G401.6 (cell line): ENCODE data around the gene RAD23A.
"Not testable (repeated sequence)": the region's sequence is repeated elsewhere in the genome, so short reads cannot be mapped to it uniquely, and the experiment has no call there.

ENCODE experiments used
- FAIRE-seq: peaks from 2 replicates; lab custom pipeline; 2012; peaks lifted over from hg19 to GRCh38; lab: Jason Lieb, UNC

The RAD23A gene

GRCh38 chr19:12945479-12946091 is at the start of gene RAD23A:
RAD23A (plus strand) TSS chr19:12945862; CDS start chr19:12945949, 87 bp downstream.
- peak; percentile 96 for FAIRE-seq

GRCh38 chr19:12896460-12896859 is 49.2 kb upstream of the RAD23A start:
- no peak for FAIRE-seq

GRCh38 chr19:12899891-12900518 is 45.7 kb upstream of the RAD23A start:
- no peak for FAIRE-seq

- no peak for FAIRE-seq
Observed at GRCh38 chr19:12907166-12907565, 38.5 kb upstream of the RAD23A start.

GRCh38 chr19:12912571-12912970 is 33.1 kb upstream of the RAD23A start:
- FAIRE-seq: no peak

GRCh38 chr19:12913011-12913561 is 32.6 kb upstream of the RAD23A start:
- FAIRE-seq: no peak

- FAIRE-seq: no peak
Observed at GRCh38 chr19:12913851-12914690, 31.6 kb upstream of the RAD23A start.

- FAIRE-seq: not testable (repeated sequence)
Observed at GRCh38 chr19:12915860-12916259, 29.8 kb upstream of the RAD23A start.

GRCh38 chr19:12918253-12918652 is 27.4 kb upstream of the RAD23A start:
- FAIRE-seq: no peak

GRCh38 chr19:12921047-12921446 is 24.6 kb upstream of the RAD23A start:
- no peak for FAIRE-seq

GRCh38 chr19:12922959-12923358 is 22.7 kb upstream of the RAD23A start:
- FAIRE-seq: no peak

- no peak for FAIRE-seq
Observed at GRCh38 chr19:12924621-12925310, 20.9 kb upstream of the RAD23A start.

GRCh38 chr19:12930002-12930645 is 15.5 kb upstream of the RAD23A start:
- no peak for FAIRE-seq

- no peak for FAIRE-seq
Observed at GRCh38 chr19:12932392-12933286, 13.0 kb upstream of the RAD23A start.

GRCh38 chr19:12933287-12934072 is 12.2 kb upstream of the RAD23A start, which contains the start of gene FARSA:
FARSA (minus strand) TSS chr19:12933711; CDS start chr19:12933696, 15 bp downstream.
- peak; percentile 33 for FAIRE-seq

GRCh38 chr19:12935071-12935470 is 10.6 kb upstream of the RAD23A start:
- no peak for FAIRE-seq

- FAIRE-seq: no peak
Observed at GRCh38 chr19:12936582-12936981, 9.1 kb upstream of the RAD23A start.

- FAIRE-seq: no peak
Observed at GRCh38 chr19:12937093-12937926, 8.4 kb upstream of the RAD23A start.
